ENCODE results near the gene KAT6B. TPM values are rescaled to one million over a fixed set of nuclear protein-coding genes. Genes with fewer than 3 reads are reported as not detected.
A peak's percentile ranks its signal among the peaks of the same experiment; 100 is the strongest.

The KAT6B gene
- total RNA-seq, 4 donors from 2014 or later = 45.4 to 94.9 (median 62.9) TPM

DNA sequence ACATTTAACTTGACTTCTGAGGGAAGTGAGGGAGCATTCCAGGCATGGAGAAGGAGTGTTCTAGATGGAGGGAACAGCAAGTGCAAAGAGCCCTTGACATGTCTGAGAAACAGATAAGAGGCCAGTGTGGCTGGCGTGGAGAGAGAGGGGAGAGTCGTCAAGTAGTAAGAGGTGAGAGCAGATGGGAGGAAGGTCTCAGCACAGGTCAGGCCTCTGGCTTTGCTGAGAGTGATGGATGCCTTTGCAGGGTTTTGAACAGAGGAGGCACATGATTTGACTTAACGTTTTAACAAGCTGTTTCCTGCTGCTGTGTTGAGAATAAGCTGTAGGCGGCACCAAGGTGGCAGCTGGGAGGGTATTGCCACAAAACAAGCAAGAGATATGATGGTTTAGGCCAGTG lies 97.2 kb downstream of the KAT6B start:
- H3K4me1 ChIP-seq = peaks cover 0 to 48% (median 0%) of the 10 kb centered on the region in 4 donors
- no peak for DNase-seq
- peak overlapping the region in 2 of 4 donors; percentile 36 to 62 for H3K27ac ChIP-seq
- H3K27me3 ChIP-seq = no peaks in the 10 kb centered on the region
- H3K9me3 ChIP-seq = no peaks in the 10 kb centered on the region
- H3K4me3 ChIP-seq = no peak overlapping the region
- no peak for TF ChIP-seq POLR2A (IDR thresholded peaks at IDR 0.05)
- TF ChIP-seq, protein P1, sequence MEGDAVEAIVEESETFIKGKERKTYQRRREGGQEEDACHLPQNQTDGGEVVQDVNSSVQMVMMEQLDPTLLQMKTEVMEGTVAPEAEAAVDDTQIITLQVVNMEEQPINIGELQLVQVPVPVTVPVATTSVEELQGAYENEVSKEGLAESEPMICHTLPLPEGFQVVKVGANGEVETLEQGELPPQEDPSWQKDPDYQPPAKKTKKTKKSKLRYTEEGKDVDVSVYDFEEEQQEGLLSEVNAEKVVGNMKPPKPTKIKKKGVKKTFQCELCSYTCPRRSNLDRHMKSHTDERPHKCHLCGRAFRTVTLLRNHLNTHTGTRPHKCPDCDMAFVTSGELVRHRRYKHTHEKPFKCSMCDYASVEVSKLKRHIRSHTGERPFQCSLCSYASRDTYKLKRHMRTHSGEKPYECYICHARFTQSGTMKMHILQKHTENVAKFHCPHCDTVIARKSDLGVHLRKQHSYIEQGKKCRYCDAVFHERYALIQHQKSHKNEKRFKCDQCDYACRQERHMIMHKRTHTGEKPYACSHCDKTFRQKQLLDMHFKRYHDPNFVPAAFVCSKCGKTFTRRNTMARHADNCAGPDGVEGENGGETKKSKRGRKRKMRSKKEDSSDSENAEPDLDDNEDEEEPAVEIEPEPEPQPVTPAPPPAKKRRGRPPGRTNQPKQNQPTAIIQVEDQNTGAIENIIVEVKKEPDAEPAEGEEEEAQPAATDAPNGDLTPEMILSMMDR (IDR thresholded peaks at IDR 0.05) = no peak
- H3K36me3 ChIP-seq = no peaks in the 10 kb centered on the region

DNA sequence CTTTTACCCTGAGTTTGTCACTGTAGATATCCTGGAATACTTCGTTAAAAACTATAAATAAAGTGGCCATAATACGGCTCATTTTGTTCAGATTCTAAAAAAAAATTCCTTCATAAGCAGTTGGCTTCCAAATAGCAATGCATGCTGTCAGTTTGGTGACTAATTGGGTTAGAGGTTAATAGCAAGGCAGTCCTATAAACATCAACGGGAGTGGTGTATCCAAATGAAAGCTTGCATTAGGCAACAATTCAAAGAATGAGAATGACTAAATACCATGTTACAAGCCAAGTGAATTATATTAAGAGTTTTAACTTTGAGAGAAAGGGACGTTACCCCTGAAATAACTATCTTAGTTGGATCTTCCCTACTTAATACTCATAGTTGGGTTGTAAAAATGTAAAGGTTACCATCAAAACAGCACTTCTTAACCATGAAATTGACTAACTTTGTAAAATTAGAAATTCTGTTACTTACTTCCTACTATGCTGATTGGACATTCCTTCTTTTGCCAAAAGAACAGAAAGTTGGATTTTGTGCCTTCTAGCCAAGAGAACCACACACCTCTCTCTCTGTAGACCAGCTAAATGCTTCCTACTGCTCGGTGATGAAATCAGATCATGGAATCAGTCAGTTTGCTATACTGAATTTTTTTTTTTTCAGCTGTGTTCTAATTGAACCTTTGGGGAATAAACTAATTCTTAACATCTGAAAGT lies 98.0 kb downstream of the KAT6B start:
- DNase-seq = no peak
- Histone ChIP-seq H3K27me3 (no peaks in the 10 kb centered on the region), H3K4me3 (no peak overlapping the region), H3K4me1 (peaks cover 0 to 48% (median 0%) of the 10 kb centered on the region in 4 donors), H3K9me3 (no peaks in the 10 kb centered on the region), H3K36me3 (no peaks in the 10 kb centered on the region), H3K27ac (peak overlapping the region in 3 of 4 donors; percentile 2 to 62 (median 36))
- TF ChIP-seq POLR2A (IDR thresholded peaks at IDR 0.05) = no peak
- TF ChIP-seq, protein P1 (IDR thresholded peaks at IDR 0.05) = no peak

DNA sequence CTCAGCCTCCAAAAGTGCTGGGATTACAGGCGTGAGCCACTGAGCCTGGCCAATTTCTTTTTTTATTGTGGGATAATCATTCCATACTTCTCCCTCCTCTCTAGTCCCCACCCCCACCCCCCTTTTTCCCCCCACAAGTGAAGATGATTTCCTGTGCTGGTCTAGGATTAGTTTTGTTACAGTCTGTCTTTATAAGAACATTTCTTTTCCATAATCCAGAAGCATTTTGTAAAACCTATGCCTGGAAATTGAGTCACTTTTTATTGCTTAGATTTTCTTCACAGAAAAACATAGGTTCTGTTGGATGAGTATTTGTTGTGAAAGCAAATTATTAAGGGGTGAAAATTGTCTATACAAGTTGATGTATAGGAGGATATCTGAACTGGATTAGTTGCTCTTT lies 98.9 kb downstream of the KAT6B start:
- Histone ChIP-seq H3K36me3 (no peaks in the 10 kb centered on the region), H3K27me3 (no peaks in the 10 kb centered on the region), H3K27ac (peak overlapping the region in 2 of 4 donors; percentile 15 to 62), H3K9me3 (no peaks in the 10 kb centered on the region), H3K4me3 (no peak overlapping the region), H3K4me1 (peaks cover 0 to 48% (median 0%) of the 10 kb centered on the region in 4 donors)
- no peak for TF ChIP-seq POLR2A (IDR thresholded peaks at IDR 0.05)
- TF ChIP-seq, protein P1 (IDR thresholded peaks at IDR 0.05) = no peak
- DNase-seq = no peak

DNA sequence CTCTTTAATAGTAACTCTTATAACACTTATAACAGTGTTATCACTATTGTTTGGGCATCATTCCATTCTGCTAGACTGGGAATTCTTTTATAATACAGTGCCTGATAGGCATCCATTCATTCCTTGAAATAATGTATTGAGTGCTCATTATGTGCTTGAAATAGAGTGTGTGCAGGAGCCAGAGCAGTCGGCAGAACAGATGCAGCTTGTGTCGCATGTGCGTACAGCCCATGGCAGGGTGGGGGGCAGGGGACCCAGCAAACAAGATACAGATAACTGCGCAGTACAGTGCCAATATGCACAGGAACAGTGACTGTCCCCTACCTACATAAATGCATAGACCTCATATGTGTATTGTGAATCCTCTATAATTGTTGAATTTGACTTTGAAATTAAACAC lies 99.3 kb downstream of the KAT6B start:
- no peaks in the 10 kb centered on the region for H3K36me3 ChIP-seq
- no peaks in the 10 kb centered on the region for H3K9me3 ChIP-seq
- no peak for DNase-seq
- no peak overlapping the region for H3K4me3 ChIP-seq
- peak overlapping the region in 1 of 4 donors; percentile 62 for H3K27ac ChIP-seq
- H3K27me3 ChIP-seq = no peaks in the 10 kb centered on the region
- TF ChIP-seq, protein P1 (IDR thresholded peaks at IDR 0.05) = no peak
- no peak for TF ChIP-seq POLR2A (IDR thresholded peaks at IDR 0.05)
- peaks cover 0 to 50% (median 0%) of the 10 kb centered on the region in 4 donors for H3K4me1 ChIP-seq

DNA sequence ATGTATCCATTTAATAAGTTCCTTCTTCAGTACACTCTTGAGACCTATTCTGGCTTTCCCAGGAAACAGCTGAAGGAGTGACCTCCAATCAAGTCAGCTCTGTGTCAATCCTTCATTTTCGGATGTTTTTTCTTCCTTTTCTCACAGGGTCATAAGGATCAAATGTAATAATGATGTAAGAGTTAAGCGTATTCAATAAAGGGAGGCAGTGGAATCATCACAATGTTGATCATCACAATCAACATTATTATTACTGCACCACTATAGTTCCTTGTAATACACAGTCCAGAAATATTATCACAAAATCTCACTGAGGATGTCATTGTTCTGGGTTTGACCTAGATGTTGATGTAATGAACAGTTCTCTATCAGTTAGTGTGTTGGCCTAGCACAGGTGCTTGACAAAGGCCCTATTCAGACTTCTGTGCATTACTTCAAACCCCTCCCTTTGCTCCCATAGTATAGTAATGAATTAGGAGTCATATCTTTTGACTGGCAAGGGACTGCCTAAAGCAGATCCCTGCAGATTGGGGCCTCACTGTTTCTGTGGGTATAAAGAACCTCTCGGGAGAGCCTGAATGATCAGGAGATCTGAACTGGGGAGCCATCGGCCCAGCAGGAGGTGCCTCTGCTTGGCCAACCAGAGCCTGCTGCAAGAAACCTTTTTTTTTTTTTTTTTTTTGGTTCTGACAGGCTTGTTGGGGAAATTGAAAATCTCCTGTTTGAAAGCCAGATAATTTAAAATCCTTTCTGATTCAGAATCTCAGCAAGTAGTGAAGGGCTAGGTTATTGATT lies 100.6 kb downstream of the KAT6B start:
- peaks cover 0 to 61% (median 0%) of the 10 kb centered on the region in 4 donors for H3K4me1 ChIP-seq
- peak overlapping the region in 1 of 4 donors; percentile 10 for H3K27ac ChIP-seq
- no peak overlapping the region for H3K4me3 ChIP-seq
- TF ChIP-seq, protein P1 (IDR thresholded peaks at IDR 0.05) = no peak
- TF ChIP-seq POLR2A (IDR thresholded peaks at IDR 0.05) = no peak
- H3K36me3 ChIP-seq = no peaks in the 10 kb centered on the region
- H3K9me3 ChIP-seq = no peaks in the 10 kb centered on the region
- H3K27me3 ChIP-seq = no peaks in the 10 kb centered on the region
- DNase-seq = no peak
